ENCODE data around the gene POLD1.

GRCh38 chr19:50414864-50415660 is 30.9 kb downstream of the POLD1 start:
- no peak for TF ChIP-seq ZFX (IDR thresholded peaks at IDR 0.05; ENCODE audit: borderline replicate concordance)
- peak; percentile 93 for TF ChIP-seq CTCF (IDR thresholded peaks at IDR 0.05)
